HUES6 (cell line): Measurements from ENCODE around the gene PARD3.
"Not testable (repeated sequence)": the region's sequence is repeated elsewhere in the genome, so short reads cannot be mapped to it uniquely, and the experiment has no call there.

ENCODE experiments used
- H3K27ac ChIP-seq: 2 replicates; pipeline ENCODE4 v1.7.0; 2013; ENCODE audit warnings: low read depth, mild to moderate bottlenecking, low read length, inconsistent platforms
- H3K27me3 ChIP-seq: 2 replicates; pipeline ENCODE4 v1.6.1; 2013; ENCODE audit warnings: low read length; ENCODE audit not compliant: control insufficient read depth, insufficient read depth
- H3K36me3 ChIP-seq: 2 replicates; pipeline ENCODE4 v1.6.1; 2013; ENCODE audit warnings: low read length; ENCODE audit not compliant: control insufficient read depth, insufficient read depth
- H3K4me1 ChIP-seq: 2 replicates; pipeline ENCODE4 v1.6.1; 2013; ENCODE audit warnings: low read length; ENCODE audit not compliant: control insufficient read depth, insufficient read depth
- H3K4me3 ChIP-seq: 2 replicates; pipeline ENCODE4 v1.5.1; 2013; ENCODE audit warnings: low read depth, low read length
- H3K9ac ChIP-seq: one replicate; pipeline ENCODE4 v1.6.1; 2013; ENCODE audit warnings: mild to moderate bottlenecking, low read length
- H3K9me3 ChIP-seq: 2 replicates; pipeline ENCODE4 v1.6.1; 2013; ENCODE audit warnings: low read depth, low read length; ENCODE audit not compliant: control insufficient read depth, insufficient read depth

PARD3 gene

DNA sequence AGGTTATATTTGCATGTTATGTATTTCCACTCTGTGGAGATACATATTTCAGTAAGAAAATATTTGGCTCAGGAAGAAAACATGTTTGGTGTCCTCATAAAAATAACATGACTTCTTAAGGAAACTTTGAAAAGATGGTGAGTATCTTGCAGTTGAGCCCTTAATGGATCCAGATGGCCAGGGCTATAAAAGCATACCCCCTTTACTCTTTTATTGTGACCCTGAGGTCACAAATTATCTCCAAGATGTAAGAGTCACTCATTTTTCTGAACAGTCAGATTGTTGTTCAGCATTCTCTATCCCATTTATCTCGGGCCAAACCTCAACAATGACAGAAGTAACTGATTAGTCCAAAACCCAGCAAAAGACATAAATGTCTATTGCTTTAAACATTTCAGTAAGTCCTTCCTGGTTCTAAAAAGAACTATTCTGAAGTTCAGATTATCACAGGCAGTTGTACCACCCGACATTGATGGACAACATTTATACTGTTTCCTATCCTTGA lies 539.4 kb downstream of the PARD3 start:
- Histone ChIP-seq H3K36me3 (no peaks in the 10 kb centered on the region), H3K27me3 (no peaks in the 10 kb centered on the region), H3K4me3 (no peak overlapping the region), H3K4me1 (peaks cover 12% of the 10 kb centered on the region), H3K9ac (no peak overlapping the region), H3K9me3 (no peaks in the 10 kb centered on the region), H3K27ac (no peak overlapping the region)

DNA sequence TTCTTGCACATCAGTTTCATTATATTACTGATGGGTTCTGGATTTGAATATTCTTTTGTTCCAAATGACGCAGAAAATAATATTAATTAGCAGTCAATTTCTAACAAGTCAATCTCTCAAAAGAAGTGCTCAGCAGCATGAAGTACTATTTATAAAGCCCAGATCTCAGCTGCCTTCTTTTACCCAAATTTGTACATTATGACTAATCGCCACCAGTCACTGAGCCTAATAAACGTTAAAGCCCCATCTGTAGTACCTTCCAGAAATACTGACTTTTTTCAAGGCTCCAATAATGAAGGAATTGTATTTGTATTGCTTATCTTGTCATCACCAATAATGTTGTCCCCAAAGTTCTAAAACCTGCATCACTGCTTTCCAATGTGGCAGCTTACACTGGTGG lies 540.2 kb downstream of the PARD3 start:
- H3K36me3 ChIP-seq = no peaks in the 10 kb centered on the region
- no peak overlapping the region for H3K27ac ChIP-seq
- no peaks in the 10 kb centered on the region for H3K27me3 ChIP-seq
- H3K9ac ChIP-seq = no peak overlapping the region
- H3K4me3 ChIP-seq = no peak overlapping the region
- H3K9me3 ChIP-seq = no peaks in the 10 kb centered on the region
- H3K4me1 ChIP-seq = peaks cover 8% of the 10 kb centered on the region

DNA sequence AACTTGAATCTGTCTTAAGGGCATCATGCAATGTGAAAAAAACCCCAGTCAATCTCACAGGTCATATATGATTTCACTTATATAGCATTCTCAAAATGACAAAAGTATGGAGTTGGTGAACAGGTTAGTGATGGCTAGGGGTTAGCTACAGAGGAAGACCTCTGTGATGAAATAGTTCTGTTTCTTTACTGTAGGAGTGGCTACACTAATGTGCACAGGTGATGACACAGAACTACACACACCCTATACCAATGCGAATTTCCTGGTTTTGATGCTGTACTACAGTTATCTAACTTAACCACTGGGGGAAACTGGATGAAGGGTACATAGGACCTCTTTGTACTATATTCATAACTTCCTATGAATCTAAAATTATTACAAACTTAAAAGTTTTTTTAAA lies 541.8 kb downstream of the PARD3 start:
- Histone ChIP-seq H3K27me3 (no peaks in the 10 kb centered on the region), H3K36me3 (no peaks in the 10 kb centered on the region), H3K27ac (no peak overlapping the region), H3K4me3 (no peak overlapping the region), H3K4me1 (no peaks in the 10 kb centered on the region), H3K9me3 (no peaks in the 10 kb centered on the region), H3K9ac (no peak overlapping the region)

DNA sequence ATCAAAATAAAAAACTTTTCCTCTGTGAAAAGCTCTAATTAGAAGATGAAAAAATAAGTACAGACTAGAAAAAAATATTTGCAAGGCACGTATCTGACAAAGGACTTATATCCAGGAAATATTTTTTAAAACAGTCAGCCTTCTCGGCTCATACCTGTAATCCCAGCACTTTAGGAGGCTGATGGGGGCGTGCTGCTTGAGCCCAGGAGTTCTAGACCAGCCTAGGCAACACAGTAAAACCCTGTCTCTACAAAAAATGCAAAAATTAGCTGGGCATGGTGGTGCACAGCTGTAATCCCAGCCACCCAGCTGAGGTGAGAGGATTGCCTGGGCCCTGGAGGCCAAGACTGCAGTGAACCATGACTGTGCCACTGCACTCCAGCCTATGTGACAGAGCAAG lies 542.8 kb downstream of the PARD3 start:
- Histone ChIP-seq H3K9me3 (no peaks in the 10 kb centered on the region), H3K36me3 (no peaks in the 10 kb centered on the region), H3K4me3 (no peak overlapping the region), H3K27ac (no peak overlapping the region), H3K9ac (no peak overlapping the region), H3K4me1 (no peaks in the 10 kb centered on the region), H3K27me3 (no peaks in the 10 kb centered on the region)

DNA sequence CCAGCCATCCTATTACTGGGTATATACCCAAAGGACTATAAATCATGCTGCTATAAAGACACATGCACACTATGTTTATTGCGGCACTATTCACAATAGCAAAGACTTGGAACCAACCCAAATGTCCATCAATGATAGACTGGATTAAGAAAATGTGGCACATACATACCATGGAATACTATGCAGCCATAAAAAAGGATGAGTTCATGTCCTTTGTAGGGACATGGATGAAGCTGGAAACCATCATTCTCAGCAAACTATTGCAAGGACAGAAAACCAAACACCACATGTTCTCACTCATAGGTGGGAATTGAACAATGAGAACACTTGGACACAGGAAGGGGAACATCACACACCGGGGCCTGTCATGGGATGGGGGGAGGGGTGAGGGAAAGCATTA lies 546.7 kb downstream of the PARD3 start:
- not testable (repeated sequence) for H3K4me1 ChIP-seq, H3K36me3 ChIP-seq, H3K9me3 ChIP-seq, H3K27ac ChIP-seq, H3K9ac ChIP-seq, H3K27me3 ChIP-seq, H3K4me3 ChIP-seq

DNA sequence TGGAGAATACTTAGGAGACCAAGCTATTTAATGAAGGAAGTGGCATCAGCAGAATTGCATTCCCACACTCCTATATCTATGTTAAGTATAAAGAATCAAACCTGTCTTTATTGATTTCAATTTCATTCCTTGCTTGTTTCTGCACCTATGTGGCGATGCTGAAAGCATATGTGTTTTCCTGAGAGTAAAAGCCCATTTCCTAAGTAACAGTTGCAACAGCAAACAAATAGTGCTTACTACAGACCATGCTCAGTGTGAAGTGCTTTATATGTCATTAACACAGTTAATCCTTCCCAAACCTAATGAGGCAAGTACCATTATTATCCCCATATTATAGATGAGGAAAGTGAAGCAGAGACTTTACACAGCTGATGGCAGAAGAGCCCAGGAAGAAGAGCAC lies 552.1 kb downstream of the PARD3 start:
- Histone ChIP-seq H3K36me3 (no peaks in the 10 kb centered on the region), H3K9ac (no peak overlapping the region), H3K27ac (no peak overlapping the region), H3K4me3 (no peak overlapping the region), H3K4me1 (no peaks in the 10 kb centered on the region; the same call in 1 of the 2 replicates), H3K27me3 (no peaks in the 10 kb centered on the region), H3K9me3 (no peaks in the 10 kb centered on the region)

DNA sequence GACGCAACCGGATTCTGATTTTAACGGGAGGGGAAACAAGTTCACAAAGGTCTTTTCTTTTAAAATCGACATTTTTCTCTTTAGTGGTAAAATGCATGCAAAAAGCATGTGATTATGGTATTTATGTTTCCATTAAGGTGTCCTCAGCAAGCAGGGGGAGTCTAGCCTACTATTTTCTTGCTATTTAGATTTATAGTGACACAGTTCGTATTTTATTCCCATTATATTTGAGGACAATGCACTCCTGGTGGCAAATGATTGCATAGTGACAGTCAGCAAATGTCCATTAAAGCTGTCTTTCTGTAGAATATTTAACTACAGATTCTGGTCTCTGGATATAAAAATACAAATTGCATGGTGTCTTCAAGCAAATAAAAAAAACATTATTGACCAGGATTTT lies 554.2 kb downstream of the PARD3 start:
- Histone ChIP-seq H3K4me1 (no peaks in the 10 kb centered on the region; the same call in 1 of the 2 replicates), H3K9ac (no peak overlapping the region), H3K4me3 (no peak overlapping the region), H3K36me3 (no peaks in the 10 kb centered on the region), H3K9me3 (no peaks in the 10 kb centered on the region), H3K27me3 (no peaks in the 10 kb centered on the region), H3K27ac (no peak overlapping the region)

DNA sequence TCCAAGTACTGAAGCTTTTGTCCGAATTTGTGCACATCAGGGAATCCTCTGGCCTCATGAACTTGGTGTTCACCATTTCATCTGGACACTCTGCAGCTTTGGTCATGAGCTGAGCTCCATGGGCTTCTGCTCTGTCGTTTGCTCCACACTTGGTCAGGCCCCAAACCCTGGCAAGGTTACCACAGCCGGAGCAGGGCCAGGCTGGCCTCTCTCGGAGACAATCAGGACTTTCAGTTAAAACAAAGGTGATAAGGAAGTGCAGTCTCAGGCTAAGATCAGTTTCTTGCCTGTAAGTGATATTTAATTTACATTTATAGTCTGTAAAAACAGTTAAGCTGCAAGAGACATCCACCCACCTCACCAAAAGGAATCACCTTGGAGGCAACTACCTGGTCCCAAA lies 558.9 kb downstream of the PARD3 start:
- no peaks in the 10 kb centered on the region for H3K9me3 ChIP-seq
- H3K9ac ChIP-seq = no peak overlapping the region
- peaks cover 20% of the 10 kb centered on the region for H3K4me1 ChIP-seq
- no peak overlapping the region for H3K4me3 ChIP-seq
- H3K27me3 ChIP-seq = no peaks in the 10 kb centered on the region
- no peak overlapping the region for H3K27ac ChIP-seq
- no peaks in the 10 kb centered on the region for H3K36me3 ChIP-seq

DNA sequence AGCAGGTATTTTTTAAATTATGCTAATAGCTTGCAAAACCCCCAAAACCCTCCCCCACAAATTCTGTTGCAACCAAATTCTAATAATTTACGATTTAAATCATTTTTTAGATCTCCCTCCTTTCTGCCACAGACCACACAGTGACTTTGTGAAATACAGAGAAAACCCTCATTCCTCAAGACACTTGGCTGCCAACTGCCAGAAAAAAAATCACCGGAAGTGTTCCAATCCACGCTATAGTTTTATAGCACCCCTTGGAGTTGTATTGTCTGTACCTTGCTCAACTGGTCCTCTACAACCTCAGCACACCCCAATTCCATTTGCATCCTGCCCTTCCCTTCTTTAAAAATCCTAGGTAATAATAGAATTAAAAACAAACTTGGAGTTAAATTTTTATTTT lies 560.1 kb downstream of the PARD3 start:
- Histone ChIP-seq H3K27ac (no peak overlapping the region), H3K9ac (no peak overlapping the region), H3K36me3 (no peaks in the 10 kb centered on the region)

DNA sequence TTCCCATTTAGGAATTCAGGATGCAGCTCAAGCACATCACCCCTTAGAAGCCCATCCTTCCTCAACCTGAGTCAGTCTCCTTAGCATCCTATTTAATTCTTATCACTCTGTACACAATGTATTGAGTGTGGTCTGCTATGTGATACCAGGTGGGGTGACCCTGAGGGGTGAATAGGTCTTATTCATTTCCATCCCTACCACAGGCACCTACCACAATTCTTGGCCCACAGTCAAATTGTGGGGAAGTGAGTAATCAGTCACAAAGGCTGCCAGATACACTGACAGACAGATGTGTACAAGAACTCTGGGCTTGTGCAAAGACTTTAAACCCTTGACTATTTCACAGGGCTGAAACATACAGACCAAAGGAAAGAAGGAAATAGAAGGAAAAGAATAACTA lies 560.5 kb downstream of the PARD3 start:
- H3K9ac ChIP-seq = no peak overlapping the region
- H3K4me3 ChIP-seq = no peak overlapping the region
- H3K27me3 ChIP-seq = no peaks in the 10 kb centered on the region
- H3K36me3 ChIP-seq = no peaks in the 10 kb centered on the region
- no peak overlapping the region for H3K27ac ChIP-seq
- H3K9me3 ChIP-seq = no peaks in the 10 kb centered on the region
- H3K4me1 ChIP-seq = peaks cover 20% of the 10 kb centered on the region

More for the DNA sequence above, 560.1 kb downstream of the PARD3 start:
- H3K4me1 ChIP-seq = peaks cover 20% of the 10 kb centered on the region
- H3K4me3 ChIP-seq = no peak overlapping the region
- no peaks in the 10 kb centered on the region for H3K27me3 ChIP-seq
- H3K9me3 ChIP-seq = no peaks in the 10 kb centered on the region

DNA sequence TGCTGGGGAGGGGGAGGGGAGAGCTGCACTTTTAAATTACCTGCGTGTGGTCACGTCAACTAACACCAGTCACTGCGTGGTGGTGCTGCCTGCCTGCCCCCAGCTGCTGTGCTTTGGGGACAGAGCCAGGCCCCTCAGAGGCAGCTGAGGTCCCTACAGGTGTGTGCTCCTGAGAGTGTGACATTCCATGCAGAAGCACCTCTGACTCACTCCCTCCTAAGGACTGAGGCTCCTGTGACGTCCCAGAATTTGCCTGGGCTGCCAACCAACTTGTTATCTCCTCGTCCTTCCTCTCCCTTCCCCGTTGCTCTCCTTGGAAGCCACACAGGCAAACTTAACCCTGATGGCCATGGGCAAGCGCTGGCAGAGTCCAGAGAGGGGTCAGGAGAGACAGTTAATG lies 563.0 kb downstream of the PARD3 start:
- H3K36me3 ChIP-seq = no peaks in the 10 kb centered on the region
- no peak overlapping the region for H3K27ac ChIP-seq
- H3K9ac ChIP-seq = no peak overlapping the region

DNA sequence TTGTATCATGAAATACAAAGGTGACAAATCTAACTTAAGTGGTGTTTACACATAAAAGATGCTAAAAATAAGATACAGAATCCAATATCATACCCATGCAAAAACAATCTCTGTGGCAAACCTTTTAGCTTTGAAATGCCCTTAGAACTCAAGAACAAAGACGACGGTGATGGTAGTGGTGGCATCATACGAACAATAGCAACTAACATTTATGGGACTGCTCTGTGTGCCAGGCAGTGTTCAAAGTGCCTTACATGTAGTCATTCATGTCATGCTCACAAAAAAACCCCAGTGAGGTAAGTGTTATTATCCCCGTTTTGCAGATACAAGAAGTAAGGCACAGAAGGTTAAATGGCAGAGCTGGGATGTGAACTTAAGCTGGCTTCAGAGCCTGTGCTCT lies 563.9 kb downstream of the PARD3 start:
- Histone ChIP-seq H3K27ac (no peak overlapping the region), H3K9ac (no peak overlapping the region), H3K36me3 (no peaks in the 10 kb centered on the region), H3K4me3 (no peak overlapping the region), H3K27me3 (no peaks in the 10 kb centered on the region), H3K4me1 (peaks cover 20% of the 10 kb centered on the region), H3K9me3 (no peaks in the 10 kb centered on the region)

More for the DNA sequence above, 563.0 kb downstream of the PARD3 start:
- Histone ChIP-seq H3K4me3 (no peak overlapping the region), H3K27me3 (no peaks in the 10 kb centered on the region), H3K4me1 (peaks cover 20% of the 10 kb centered on the region), H3K9me3 (no peaks in the 10 kb centered on the region)
